HG03565 (cell line): ENCODE measurements around the gene COQ8A.

Source experiments
- ATAC-seq: cut with Tn5 transposase; IDR thresholded peaks from one replicate; pipeline ENCODE4 v1.9.1; 2021; ENCODE audit warnings: mild to moderate bottlenecking, moderate library complexity; ENCODE audit not compliant: unreplicated experiment

The COQ8A gene

DNA sequence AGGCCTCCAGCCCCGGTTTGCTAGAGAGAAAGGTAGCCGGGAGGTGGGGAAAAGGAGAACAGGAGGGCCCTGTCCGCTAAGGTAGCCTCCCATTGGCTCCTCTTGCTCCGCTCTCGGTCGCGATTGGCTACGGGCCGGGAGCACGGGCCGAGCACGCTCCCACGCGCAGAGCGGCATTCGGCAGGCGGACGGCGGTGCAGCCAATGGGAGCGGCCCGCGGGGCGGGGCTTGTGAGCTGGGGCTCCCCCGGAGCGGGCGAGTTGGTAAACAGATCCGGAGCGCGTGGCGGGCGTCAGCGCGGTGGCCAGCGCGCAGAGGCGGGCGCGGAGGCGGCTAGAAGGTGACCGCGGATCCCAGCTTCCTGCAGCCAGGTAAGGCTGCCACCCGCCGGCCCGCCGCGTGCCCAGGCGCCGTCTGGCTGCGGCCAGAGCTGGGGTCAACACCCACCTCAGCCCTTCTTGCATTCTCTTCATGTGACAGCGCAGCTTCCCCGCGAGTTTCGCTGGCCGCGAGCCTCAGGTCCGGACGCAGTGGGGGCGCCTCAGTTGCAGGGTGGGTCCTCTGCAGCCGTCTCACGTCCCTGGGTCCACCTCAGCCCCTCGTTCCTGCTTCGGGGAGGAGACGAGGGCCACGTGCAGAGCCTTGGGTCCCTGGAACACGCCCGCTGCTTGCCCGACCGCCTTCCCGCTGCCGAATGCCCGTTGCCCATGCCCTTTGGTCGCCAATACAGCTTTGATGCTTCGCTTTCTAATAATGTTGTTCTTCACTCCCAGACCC, at the start of gene COQ8A:
Gene COQ8A (plus strand): TSS at position 266 of the 777 bp plus-strand sequence. CDS start 21,092 bp downstream, outside the sequence.
- ATAC-seq, result peak; percentile 95

GRCh38 chr1:226890331-226891108, 49.6 kb upstream of the COQ8A start:
- no peak for ATAC-seq

DNA sequence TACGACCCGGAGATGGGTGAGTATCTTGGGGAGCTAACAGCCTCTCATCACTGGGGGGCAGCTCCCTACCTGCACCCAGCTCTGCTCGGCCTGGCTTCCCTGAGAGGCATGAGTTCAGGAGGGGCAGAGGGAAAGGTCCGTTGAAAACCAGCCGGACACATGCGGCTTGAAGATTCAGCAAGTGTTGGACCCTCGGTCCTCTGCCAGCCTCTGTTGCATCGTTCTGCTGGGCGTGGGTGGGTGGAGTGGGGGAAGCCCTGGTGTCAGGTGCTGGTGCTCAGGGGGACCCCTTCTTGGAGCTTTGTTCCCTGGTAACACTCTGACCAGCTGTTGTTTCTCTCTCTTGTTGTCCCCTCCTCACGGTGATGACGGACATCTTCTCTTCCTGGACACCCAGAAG, 48.7 kb upstream of the COQ8A start:
- ATAC-seq, result no peak

- no peak for ATAC-seq
Measured at GRCh38 chr1:226891846-226892523, 48.1 kb upstream of the COQ8A start.

DNA sequence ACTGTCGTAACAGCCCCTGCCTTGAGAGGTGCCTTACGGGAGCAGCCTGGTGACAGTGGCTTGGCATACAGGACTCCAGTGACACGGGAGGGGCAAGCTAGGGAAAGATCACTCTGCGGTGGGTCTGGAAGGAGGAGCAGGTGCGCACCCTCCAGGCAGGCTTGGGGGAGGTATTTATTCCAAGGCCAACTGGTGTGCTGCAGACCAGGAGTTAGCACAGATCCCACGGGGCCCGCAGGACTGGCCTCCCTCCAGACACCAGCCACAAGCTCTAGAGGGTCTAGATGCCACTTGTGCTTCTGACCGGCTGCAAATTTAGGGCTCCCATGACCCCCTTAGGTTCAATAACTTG, 47.6 kb upstream of the COQ8A start:
- ATAC-seq, result no peak

DNA sequence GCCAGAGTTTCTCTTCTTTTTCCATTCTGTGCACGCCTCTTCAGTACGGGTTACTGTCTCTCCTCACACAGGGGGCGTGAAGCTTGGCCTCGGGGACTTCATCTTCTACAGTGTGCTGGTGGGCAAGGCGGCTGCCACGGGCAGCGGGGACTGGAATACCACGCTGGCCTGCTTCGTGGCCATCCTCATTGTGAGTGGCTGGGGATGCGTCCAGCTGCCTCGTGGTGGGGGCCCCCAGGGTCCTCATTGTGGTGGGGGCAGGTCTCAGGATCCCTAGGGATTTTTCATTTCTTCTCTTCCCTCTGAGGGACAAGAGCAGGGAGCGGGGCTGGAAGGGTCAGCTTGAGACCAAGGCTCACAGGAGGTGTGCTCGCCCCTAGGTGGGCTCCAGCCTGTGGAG, 46.2 kb upstream of the COQ8A start:
- no peak for ATAC-seq

- no peak for ATAC-seq
Measured at GRCh38 chr1:226894826-226895225, 45.3 kb upstream of the COQ8A start.

DNA sequence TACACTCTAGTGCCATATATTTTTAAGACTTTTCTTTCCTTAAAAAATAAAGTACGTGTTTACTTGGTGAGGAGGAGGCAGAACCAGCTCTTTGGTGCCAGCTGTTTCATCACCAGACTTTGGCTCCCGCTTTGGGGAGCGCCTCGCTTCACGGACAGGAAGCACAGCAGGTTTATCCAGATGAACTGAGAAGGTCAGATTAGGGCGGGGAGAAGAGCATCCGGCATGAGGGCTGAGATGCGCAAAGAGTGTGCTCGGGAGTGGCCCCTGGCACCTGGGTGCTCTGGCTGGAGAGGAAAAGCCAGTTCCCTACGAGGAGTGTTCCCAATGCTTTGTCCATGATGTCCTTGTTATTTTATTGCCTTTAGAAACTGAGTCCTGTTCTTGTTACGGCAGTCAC, 44.5 kb upstream of the COQ8A start:
- no peak for ATAC-seq

DNA sequence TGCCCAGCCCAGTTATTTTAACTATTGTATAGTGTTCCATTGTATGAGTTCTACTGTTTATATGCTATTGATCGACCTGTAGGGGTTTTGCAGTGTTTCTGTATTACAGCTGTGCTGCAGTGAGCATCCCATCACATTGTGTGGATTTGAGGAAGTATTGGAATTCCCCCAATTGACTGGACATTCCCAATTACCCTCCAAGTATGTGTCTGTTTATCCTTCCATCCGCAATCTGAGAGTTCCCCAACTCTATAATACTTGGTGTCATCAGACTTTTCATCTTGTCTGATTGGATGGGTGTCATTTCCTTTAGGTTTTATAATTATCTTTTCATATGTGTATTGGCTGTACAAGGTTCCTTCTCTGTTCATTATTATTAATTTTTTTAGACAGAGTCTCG, 41.8 kb upstream of the COQ8A start:
- no peak for ATAC-seq

GRCh38 chr1:226901421-226901820, 38.7 kb upstream of the COQ8A start:
- ATAC-seq, result no peak

GRCh38 chr1:226902601-226903000, 37.5 kb upstream of the COQ8A start:
- ATAC-seq, result no peak

DNA sequence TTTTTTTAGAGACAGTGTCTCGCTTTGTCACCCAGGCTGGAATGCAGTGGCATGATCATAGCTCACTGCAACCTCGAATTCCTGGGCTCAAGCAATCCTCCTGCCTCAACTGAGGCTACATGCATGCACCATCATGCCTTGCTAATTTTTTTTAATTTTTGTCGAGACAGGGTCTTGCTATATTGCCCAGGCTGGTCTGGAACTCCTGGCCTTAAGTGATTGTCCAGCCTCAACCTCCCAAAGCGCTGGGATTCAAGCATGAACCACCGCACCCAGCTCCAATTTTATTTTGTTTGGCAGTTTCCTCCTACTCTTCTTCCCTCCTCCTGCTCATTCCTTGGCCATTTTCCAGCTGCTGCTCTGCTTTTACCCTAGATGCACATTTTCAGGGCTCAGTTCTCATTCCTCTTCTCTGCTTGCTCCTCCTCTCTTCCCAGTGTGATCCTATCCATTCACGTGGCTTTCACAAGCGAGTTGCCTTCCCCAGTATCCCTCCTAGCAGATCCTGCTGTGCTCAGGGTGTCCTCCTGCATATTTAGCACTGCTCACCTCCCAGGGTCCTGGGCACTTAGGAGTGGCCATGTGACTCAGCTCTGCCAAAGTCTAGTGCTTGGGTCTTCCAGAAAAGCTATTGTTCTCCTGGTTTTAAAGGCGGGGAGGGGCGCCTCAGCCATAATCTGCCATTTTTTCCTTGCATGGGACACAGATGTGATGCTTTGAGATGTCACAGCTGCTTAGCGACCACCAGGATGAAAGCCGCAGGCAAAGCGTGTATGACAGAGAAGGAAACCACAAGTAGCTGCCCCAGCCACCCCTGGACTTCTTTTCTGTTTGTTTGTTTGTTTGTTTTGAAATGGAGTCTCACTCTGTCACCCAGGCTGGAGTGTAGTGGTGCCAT, 36.0 kb upstream of the COQ8A start:
- ATAC-seq, result no peak

DNA sequence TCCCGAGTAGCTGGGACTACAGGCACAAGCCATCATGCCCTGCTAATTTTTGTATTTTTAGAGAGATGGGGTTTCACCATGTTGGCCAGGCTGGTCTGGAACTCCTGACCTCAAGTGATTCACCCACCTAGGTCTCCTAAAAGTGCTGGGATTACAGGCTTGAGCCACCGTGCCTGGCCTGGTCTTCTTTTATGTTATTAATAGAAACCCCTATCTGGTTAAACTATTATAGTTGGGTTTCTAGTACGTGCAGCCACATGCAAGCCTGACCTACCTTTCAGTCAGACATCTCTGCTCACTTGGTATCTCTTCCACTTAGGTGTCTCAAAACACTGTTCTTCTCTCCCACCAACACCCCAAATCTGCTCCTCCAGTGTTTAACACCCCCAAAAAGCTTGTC, 35.3 kb upstream of the COQ8A start:
- no peak for ATAC-seq

DNA sequence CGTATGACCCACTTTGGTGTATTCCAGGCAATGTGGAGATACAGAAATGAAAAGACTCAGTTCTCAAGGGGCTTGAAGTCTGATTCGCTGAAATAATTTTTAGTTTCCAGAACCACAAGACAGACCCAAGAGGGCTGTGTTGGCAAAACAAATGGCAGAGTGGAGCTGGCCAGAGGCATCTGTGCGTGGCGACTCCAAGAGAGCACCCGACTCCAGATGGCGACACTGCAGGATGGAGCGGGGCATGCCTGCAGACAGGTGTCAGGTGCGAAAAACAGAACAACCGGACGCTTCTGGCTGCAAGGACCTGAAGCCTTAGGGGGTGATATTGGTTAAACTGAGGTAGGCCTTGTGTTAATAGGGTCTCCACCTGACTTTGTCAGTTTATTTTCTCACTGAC, 31.7 kb upstream of the COQ8A start:
- ATAC-seq, result no peak

- no peak for ATAC-seq
Measured at GRCh38 chr1:226908913-226909312, 31.2 kb upstream of the COQ8A start.

- peak; percentile 29 for ATAC-seq
Measured at GRCh38 chr1:226912587-226913176, 27.4 kb upstream of the COQ8A start.

- ATAC-seq, result no peak
Measured at GRCh38 chr1:226915672-226915995, 24.5 kb upstream of the COQ8A start.

DNA sequence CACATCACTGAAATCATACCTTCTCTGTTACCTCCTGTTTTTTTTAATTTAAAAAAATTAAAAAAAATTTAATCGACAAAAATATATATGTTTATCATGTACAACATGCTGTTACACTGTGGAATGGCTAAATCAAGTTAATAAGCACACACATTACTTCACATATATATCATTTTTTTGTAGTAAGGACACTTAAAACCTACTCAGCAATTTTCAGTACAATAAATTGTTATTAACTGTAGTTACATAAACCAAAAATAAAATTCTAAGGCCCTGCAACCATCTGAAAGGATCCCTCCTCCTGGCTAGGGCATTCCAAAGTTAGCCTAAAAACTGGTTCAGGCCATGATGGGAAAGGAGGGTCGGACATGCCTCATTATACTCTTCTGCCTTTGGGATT, 23.6 kb upstream of the COQ8A start:
- no peak for ATAC-seq

DNA sequence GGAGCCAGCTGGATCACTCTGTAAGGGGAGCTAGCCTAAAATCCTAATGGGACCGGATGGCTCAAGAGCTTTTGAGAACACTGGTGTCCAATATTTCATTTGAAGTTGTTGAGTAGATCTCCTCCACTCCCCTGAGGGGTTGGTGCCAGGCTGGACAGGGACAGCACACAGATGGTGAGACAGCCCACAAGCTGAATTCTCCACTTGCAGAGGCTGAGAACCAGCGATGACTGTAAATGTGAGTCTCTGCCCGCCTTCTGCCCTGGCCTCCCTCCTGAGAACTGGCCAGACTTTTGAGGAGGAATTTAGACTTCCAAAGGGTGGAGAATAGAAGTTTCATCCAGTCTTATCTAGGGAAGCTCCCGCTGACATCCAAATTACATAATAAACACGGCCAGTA, 20.5 kb upstream of the COQ8A start:
- ATAC-seq, result no peak

- no peak for ATAC-seq
Measured at GRCh38 chr1:226919995-226920394, 20.1 kb upstream of the COQ8A start.

DNA sequence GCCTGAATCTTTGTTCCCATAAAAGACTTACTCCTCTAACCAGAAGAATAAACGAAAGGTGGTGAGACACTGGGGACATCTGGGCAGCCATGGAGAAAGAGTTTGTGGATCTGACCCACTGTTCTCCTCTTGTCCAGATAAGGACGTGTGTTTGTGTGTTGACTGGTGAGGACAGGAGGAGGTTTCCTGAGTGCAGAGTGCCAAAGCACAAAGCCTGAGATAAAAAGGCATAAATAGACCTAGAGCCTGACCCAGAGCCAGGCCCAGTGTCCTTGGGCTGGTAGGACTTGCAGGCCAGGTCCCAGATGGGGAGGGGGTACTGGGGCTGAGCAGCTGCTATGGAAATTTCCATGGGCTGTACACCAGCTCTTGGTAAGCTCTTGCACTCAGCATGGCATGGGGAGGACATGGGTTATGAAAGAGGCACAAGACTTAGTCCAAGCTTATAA, 19.6 kb upstream of the COQ8A start:
- no peak for ATAC-seq
